NCI-H1930 (cell line): ENCODE results near the gene AZGP1.
"Not testable (repeated sequence)": the region's sequence is repeated elsewhere in the genome, so short reads cannot be mapped to it uniquely, and the experiment has no call there.

Experiments
- DNase-seq, 2 experiments: peaks; one replicate each; lab custom pipeline; 2025; lab: John Stamatoyannopoulos, UW

Gene AZGP1

GRCh38 chr7:99950819-99951218 lies 25.0 kb downstream of the AZGP1 start:
- not testable (repeated sequence) for DNase-seq

GRCh38 chr7:99949645-99950228 lies 26.1 kb downstream of the AZGP1 start:
- no peak for DNase-seq

GRCh38 chr7:99947608-99948007 lies 28.2 kb downstream of the AZGP1 start:
- DNase-seq: no peak

GRCh38 chr7:99944497-99945070 lies 31.2 kb downstream of the AZGP1 start:
- no peak for DNase-seq

GRCh38 chr7:99943641-99944496 lies 32.0 kb downstream of the AZGP1 start:
- no peak for DNase-seq

GRCh38 chr7:99938296-99938695 lies 37.5 kb downstream of the AZGP1 start:
- no peak for DNase-seq

- not testable (repeated sequence) for DNase-seq
Observed at GRCh38 chr7:99935009-99935408, 40.8 kb downstream of the AZGP1 start.

GRCh38 chr7:99930376-99930775 lies 45.5 kb downstream of the AZGP1 start:
- DNase-seq: no peak

- no peak for DNase-seq
Observed at GRCh38 chr7:99929730-99930053, 46.1 kb downstream of the AZGP1 start.

GRCh38 chr7:99928994-99929729 lies 46.7 kb downstream of the AZGP1 start, which contains the start of gene GJC3:
Gene GJC3 (minus strand): TSS chr7:99929620. CDS start chr7:99929620, 0 bp downstream.
- peak; percentile 61 to 68 for DNase-seq

GRCh38 chr7:99928188-99928587 lies 47.6 kb downstream of the AZGP1 start:
- DNase-seq: no peak

GRCh38 chr7:99927536-99927935 lies 48.3 kb downstream of the AZGP1 start:
- no peak for DNase-seq

- DNase-seq: no peak
Observed at GRCh38 chr7:99926321-99926720, 49.5 kb downstream of the AZGP1 start.

- no peak for DNase-seq
Observed at GRCh38 chr7:99923200-99923599, 52.6 kb downstream of the AZGP1 start.

- DNase-seq: no peak
Observed at GRCh38 chr7:99920149-99920548, 55.7 kb downstream of the AZGP1 start.

GRCh38 chr7:99919814-99920112 lies 56.1 kb downstream of the AZGP1 start:
- no peak for DNase-seq

GRCh38 chr7:99918959-99919813 lies 56.6 kb downstream of the AZGP1 start, which contains the start of gene TRIM4:
Gene TRIM4 (minus strand): TSS chr7:99919530. CDS start chr7:99919401, 129 bp downstream.
- DNase-seq: peak; percentile 85 to 86
